Vagina (tissue), 2 donors: ENCODE data around the gene VRK3.

Experiments used
- CTCF ChIP-seq, 3 experiments: fragments of 450-650 bp in 2 of 3; fragments of 200-600 bp in 1 of 3; sonication (generic) in 1 of 3; IDR thresholded peaks; one replicate each; pipeline ENCODE4 v1.5.1; 2017 to 2019; ENCODE audit warnings: antibody characterized with exemption in 3 of 3, mild to moderate bottlenecking in 2 of 3, moderate library complexity in 2 of 3
- POLR2A ChIP-seq, 2 donors: fragments of 450-650 bp; IDR thresholded peaks; one replicate each; pipeline ENCODE4 v1.6.1; 2017; ENCODE audit warnings: antibody characterized with exemption in 2 of 2, mild to moderate bottlenecking in 2 of 2, moderate library complexity in 2 of 2
- POLR2AphosphoS5 ChIP-seq, 2 donors: sonication (generic); formaldehyde crosslinking; IDR thresholded peaks; one replicate each; pipeline ENCODE4 v1.9.0; 2017; ENCODE audit warnings: antibody characterized with exemption in 2 of 2, mild to moderate bottlenecking in 2 of 2, low read depth in 1 of 2; ENCODE audit not compliant: insufficient read depth in 1 of 2

- TF ChIP-seq CTCF (IDR thresholded peaks at IDR 0.05) (no peak), POLR2A (IDR thresholded peaks at IDR 0.05) (no peak), POLR2AphosphoS5 (IDR thresholded peaks at IDR 0.05; ENCODE audit: insufficient read depth in 1 of 2, low read depth in 1 of 2) (no peak)
Observed at GRCh38 chr19:49977076-49977475, 48.1 kb downstream of the VRK3 start.
